ENCODE data around the gene TRAF2.

TRAF2 gene

GRCh38 chr9:136913701-136914438 lies 27.6 kb downstream of the TRAF2 start:
- DNase-seq (ENCODE audit: low spot score), result no peak

GRCh38 chr9:136915632-136916329 lies 29.5 kb downstream of the TRAF2 start:
- no peak for DNase-seq (ENCODE audit: low spot score)

DNA sequence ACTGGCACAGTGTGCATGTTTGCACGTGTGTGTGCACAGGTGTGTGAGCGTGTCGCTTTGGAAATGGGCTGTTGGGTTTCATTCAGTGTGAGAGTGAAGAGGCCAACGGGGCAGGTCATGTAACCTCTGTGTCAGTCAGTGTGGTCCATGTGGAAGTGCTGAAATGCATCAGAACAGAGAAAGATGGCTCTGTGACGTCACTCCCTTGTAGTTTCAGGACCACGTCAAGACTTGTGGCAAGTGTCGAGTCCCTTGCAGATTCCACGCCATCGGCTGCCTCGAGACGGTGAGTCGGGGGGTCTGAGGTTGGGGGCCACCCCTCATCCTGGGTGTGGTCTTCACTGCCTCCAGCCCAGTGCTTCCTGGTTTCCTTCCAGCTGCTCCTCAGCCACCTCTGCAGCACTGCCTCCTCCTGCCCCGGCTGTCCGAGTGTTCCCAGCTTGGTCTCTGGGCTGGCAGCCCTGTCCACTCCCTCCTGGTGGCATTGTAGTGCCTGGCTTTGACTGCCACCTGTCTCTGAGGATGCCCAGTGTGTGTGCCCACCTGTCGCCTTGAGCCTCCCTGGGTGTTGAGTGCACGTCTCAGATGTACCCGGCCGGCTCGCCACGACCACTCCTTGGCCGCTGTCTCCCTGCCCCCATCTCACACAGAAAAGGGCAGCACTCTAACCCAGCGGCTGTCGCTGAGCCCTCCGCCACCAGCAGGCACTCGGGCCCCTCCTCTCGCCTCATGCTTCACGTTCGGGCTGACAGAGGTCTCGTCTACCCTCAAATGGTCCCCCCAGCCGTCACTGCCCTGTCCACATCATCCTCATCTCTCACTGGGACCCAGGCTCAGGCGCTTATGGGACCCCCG lies 30.2 kb downstream of the TRAF2 start:
- DNase-seq (ENCODE audit: low spot score), result no peak

- no peak for DNase-seq (ENCODE audit: low spot score)
These were observed 31.6 kb downstream of the TRAF2 start for GRCh38 chr9:136917902-136918301.

DNA sequence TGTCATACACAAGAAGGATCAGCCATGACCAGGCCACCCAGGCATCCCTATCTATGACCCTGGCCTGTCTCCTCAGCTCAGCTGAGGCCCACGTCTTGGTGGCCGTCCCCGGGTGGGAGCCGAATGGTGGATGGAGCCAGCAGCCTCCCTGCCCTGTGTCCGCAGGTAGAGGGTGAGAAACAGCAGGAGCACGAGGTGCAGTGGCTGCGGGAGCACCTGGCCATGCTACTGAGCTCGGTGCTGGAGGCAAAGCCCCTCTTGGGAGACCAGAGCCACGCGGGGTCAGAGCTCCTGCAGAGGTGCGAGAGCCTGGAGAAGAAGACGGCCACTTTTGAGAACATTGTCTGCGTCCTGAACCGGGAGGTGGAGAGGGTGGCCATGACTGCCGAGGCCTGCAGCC lies 33.8 kb downstream of the TRAF2 start:
- DNase-seq (ENCODE audit: low spot score), result no peak

- DNase-seq (ENCODE audit: low spot score), result no peak
These were observed 34.5 kb downstream of the TRAF2 start for GRCh38 chr9:136920734-136921231.

GRCh38 chr9:136921307-136921706 lies 35.0 kb downstream of the TRAF2 start:
- DNase-seq (ENCODE audit: low spot score), result no peak

- DNase-seq (ENCODE audit: low spot score), result no peak
These were observed 35.4 kb downstream of the TRAF2 start for GRCh38 chr9:136921718-136922117.

DNA sequence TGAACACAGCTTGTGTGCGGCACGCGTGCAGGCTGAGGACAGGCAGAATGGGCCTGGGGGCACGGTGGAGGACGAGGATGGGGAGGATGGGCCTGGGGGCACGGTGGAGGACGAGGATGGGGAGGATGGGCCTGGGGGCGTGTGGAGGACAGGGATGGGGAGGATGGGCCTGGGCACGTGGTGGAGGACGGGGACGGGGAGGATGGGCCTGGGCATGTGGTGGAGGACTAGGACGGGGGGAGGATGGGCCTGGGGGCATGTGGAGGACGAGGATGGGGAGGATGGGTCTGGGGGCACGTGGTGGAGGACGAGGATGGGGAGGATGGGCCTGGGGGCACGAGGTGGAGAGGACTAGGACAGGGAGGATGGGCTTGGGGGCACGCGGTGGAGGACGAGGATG lies 36.2 kb downstream of the TRAF2 start:
- no peak for DNase-seq (ENCODE audit: low spot score)

DNA sequence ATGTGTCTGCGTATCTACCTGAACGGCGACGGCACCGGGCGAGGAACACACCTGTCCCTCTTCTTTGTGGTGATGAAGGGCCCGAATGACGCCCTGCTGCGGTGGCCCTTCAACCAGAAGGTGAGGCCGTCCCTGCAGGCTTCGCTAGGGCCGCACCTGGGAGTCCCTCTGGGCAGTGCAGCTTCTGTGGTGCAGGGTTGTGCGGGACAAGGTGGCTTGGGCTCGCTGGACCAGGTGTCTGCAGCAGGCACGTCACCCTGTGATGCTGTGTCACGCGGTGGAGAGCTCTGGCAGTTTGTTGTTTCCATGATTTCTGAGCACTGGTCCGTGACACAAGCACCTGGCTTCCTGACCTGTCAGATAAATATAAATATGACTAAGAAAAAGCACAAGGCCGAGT lies 37.6 kb downstream of the TRAF2 start:
- no peak for DNase-seq (ENCODE audit: low spot score)

DNA sequence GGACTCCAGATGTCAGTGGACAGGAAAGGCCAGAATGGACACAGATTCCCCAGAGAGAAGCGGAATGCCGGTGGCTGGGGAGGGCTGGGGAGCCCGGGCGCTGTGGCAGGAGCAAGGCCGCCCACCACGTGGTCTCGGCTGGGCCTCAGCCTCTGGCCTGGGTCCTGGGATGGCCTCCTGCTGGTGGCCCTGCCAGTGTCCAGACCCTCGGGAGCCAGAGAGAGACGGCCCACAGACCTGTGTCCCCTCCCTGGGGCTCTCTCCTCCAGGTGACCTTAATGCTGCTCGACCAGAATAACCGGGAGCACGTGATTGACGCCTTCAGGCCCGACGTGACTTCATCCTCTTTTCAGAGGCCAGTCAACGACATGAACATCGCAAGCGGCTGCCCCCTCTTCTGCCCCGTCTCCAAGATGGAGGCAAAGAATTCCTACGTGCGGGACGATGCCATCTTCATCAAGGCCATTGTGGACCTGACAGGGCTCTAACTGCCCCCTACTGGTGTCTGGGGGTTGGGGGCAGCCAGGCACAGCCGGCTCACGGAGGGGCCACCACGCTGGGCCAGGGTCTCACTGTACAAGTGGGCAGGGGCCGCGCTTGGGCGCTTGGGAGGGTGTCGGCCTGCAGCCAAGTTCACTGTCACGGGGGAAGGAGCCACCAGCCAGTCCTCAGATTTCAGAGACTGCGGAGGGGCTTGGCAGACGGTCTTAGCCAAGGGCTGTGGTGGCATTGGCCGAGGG lies 39.3 kb downstream of the TRAF2 start:
- no peak for DNase-seq (ENCODE audit: low spot score)

GRCh38 chr9:136926154-136926704 lies 39.9 kb downstream of the TRAF2 start:
- DNase-seq (ENCODE audit: low spot score), result no peak

DNA sequence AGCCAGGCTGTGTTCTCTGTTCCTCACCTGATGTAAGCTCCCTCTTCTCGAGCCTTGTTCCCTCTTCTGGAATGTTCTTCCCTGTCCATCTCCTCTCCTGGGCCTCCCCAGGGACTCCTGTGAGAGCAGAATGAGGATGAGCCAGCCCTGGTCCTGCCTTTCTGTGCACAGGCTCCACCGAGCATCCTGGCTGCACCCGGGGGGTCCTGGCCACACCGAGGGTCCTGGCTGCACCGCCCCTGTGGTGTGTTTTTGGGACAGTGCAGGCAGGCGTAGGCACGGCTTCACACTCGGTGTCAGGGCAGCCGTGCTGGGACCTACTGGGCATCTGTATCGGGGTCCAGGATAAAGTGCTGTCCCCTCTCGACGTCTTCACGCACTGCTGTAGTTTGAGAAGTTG lies 40.4 kb downstream of the TRAF2 start:
- DNase-seq (ENCODE audit: low spot score), result no peak

- DNase-seq (ENCODE audit: low spot score), result peak; percentile 93
These were observed 41.3 kb downstream of the TRAF2 start for GRCh38 chr9:136927343-136928271.

DNA sequence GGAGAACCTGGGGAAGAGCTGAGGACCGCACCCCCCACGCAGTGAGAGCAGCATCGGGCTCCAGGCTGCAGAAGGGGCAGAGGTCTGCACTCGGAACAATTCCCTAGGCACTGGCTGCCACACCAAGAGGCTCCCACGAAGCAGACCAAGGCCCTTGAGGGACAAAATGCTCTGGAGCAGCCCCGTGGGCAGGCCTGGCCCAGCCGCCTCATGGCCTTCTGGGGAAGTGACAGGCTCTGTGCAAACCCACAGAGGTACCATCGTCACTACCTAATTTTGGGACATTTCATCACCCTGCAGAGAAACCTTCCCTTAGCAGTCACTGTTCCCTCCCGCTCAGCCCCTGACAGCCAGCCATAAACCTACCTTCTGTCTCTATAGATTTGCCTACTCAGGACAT lies 42.3 kb downstream of the TRAF2 start:
- DNase-seq (ENCODE audit: low spot score), result no peak

GRCh38 chr9:136930014-136930413 lies 43.7 kb downstream of the TRAF2 start:
- DNase-seq (ENCODE audit: low spot score), result no peak

- no peak for DNase-seq (ENCODE audit: low spot score)
These were observed 45.4 kb downstream of the TRAF2 start for GRCh38 chr9:136931611-136932130.

GRCh38 chr9:136934277-136934676 lies 48.0 kb downstream of the TRAF2 start:
- DNase-seq (ENCODE audit: low spot score), result no peak

DNA sequence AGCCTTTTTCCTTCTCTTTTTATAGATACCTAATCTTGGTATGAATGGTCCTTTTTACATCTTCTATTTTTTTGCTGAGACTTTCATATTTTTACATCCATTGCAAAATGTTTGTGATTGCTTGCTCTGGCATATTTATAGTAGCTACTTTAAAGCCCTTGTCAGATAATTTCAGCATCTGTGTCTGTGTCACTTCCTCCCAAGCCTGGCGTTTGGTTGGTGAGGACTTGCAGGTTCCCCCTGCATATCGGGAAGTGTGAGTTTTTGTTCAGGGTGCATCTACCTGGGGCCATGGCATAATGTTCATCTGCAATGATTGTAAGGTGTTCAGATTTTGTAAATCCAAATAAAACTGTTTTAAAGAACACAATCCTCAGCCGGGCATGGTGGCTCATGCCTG lies 49.3 kb downstream of the TRAF2 start:
- no peak for DNase-seq (ENCODE audit: low spot score)

- DNase-seq (ENCODE audit: low spot score), result no peak
These were observed 50.4 kb downstream of the TRAF2 start for GRCh38 chr9:136936645-136937170.

Data from COLO829 (cell line).